HUES48 (cell line): Measurements from ENCODE around the gene CENPT.

ENCODE experiments used
- H3K27ac ChIP-seq: one replicate; pipeline ENCODE4 v1.7.0; 2013; ENCODE audit warnings: low read depth, low read length, inconsistent platforms
- H3K27me3 ChIP-seq: 2 replicates; pipeline ENCODE4 v1.6.1; 2013; ENCODE audit warnings: mild to moderate bottlenecking, low read length; ENCODE audit not compliant: control insufficient read depth, insufficient read depth
- H3K36me3 ChIP-seq: 2 replicates; pipeline ENCODE4 v1.6.1; 2013; ENCODE audit warnings: low read length; ENCODE audit not compliant: control insufficient read depth, insufficient read depth
- H3K4me1 ChIP-seq: 2 replicates; pipeline ENCODE4 v1.6.1; 2013; ENCODE audit warnings: mild to moderate bottlenecking, low read length; ENCODE audit not compliant: control insufficient read depth, insufficient read depth
- H3K4me3 ChIP-seq: 2 replicates; pipeline ENCODE4 v1.5.1; 2013; ENCODE audit warnings: mild to moderate bottlenecking, low read depth, low read length
- H3K9ac ChIP-seq: 2 replicates; pipeline ENCODE4 v1.6.1; 2013; ENCODE audit warnings: mild to moderate bottlenecking, low read depth, low read length, moderate library complexity
- H3K9me3 ChIP-seq: 2 replicates; pipeline ENCODE4 v1.6.1; 2013; ENCODE audit warnings: low read length; ENCODE audit not compliant: control insufficient read depth, insufficient read depth

CENPT gene

GRCh38 chr16:67861877-67862276, 14.4 kb upstream of the CENPT start:
- H3K4me3 ChIP-seq: no peak overlapping the region
- H3K36me3 ChIP-seq: peaks cover 44% of the 10 kb centered on the region
- H3K4me1 ChIP-seq: peaks cover 17% of the 10 kb centered on the region
- H3K9ac ChIP-seq: no peak overlapping the region
- H3K9me3 ChIP-seq: no peaks in the 10 kb centered on the region
- H3K27me3 ChIP-seq: no peaks in the 10 kb centered on the region
- H3K27ac ChIP-seq: no peak overlapping the region

GRCh38 chr16:67860589-67861398, 13.3 kb upstream of the CENPT start:
- Histone ChIP-seq H3K9me3 (no peaks in the 10 kb centered on the region), H3K4me3 (no peak overlapping the region), H3K9ac (no peak overlapping the region), H3K36me3 (peaks cover 34% of the 10 kb centered on the region), H3K4me1 (peaks cover 20% of the 10 kb centered on the region), H3K27ac (no peak overlapping the region), H3K27me3 (no peaks in the 10 kb centered on the region)

- Histone ChIP-seq H3K4me3 (no peak overlapping the region), H3K4me1 (peaks cover 30% of the 10 kb centered on the region), H3K9ac (no peak overlapping the region), H3K27me3 (no peaks in the 10 kb centered on the region), H3K9me3 (no peaks in the 10 kb centered on the region), H3K27ac (peak overlapping the region; percentile 77), H3K36me3 (peaks cover 36% of the 10 kb centered on the region)
Observed at GRCh38 chr16:67858500-67858899, 11.0 kb upstream of the CENPT start.

- peak overlapping the region; percentile 34 for H3K4me3 ChIP-seq
Observed at GRCh38 chr16:67857547-67858233, 10.2 kb upstream of the CENPT start.

GRCh38 chr16:67856927-67857546, 9.5 kb upstream of the CENPT start:
- Histone ChIP-seq H3K27me3 (no peaks in the 10 kb centered on the region), H3K36me3 (peaks cover 31% of the 10 kb centered on the region), H3K27ac (peak overlapping the region; percentile 87), H3K9ac (no peak overlapping the region), H3K9me3 (no peaks in the 10 kb centered on the region), H3K4me1 (peaks cover 30% of the 10 kb centered on the region), H3K4me3 (no peak overlapping the region)

More at GRCh38 chr16:67857547-67858233, 10.2 kb upstream of the CENPT start:
- Histone ChIP-seq H3K9me3 (no peaks in the 10 kb centered on the region), H3K27ac (peak overlapping the region; percentile 87), H3K36me3 (peaks cover 33% of the 10 kb centered on the region), H3K27me3 (no peaks in the 10 kb centered on the region), H3K9ac (peak overlapping the region; percentile 11; the same call in 1 of the 2 replicates), H3K4me1 (peaks cover 30% of the 10 kb centered on the region)

- no peaks in the 10 kb centered on the region for H3K9me3 ChIP-seq
- no peak overlapping the region for H3K27ac ChIP-seq
- H3K4me3 ChIP-seq: no peak overlapping the region
- peaks cover 30% of the 10 kb centered on the region for H3K4me1 ChIP-seq
- H3K36me3 ChIP-seq: peaks cover 18% of the 10 kb centered on the region
- H3K9ac ChIP-seq: no peak overlapping the region
- no peaks in the 10 kb centered on the region for H3K27me3 ChIP-seq
Observed at GRCh38 chr16:67855789-67856188, 8.3 kb upstream of the CENPT start.

- H3K4me1 ChIP-seq: peaks cover 30% of the 10 kb centered on the region
- H3K27me3 ChIP-seq: no peaks in the 10 kb centered on the region
- no peak overlapping the region for H3K27ac ChIP-seq
- H3K9me3 ChIP-seq: no peaks in the 10 kb centered on the region
- no peak overlapping the region for H3K4me3 ChIP-seq
- peaks cover 15% of the 10 kb centered on the region; the same call in 1 of the 2 replicates for H3K36me3 ChIP-seq
- no peak overlapping the region for H3K9ac ChIP-seq
Observed at GRCh38 chr16:67853670-67854069, 6.2 kb upstream of the CENPT start.

GRCh38 chr16:67848118-67848517, 625 bp upstream of the CENPT start:
- Histone ChIP-seq H3K9ac (peak overlapping the region; percentile 90; the same call in 1 of the 2 replicates), H3K36me3 (peaks cover 12% of the 10 kb centered on the region; the same call in 1 of the 2 replicates), H3K4me1 (peaks cover 28% of the 10 kb centered on the region), H3K9me3 (no peaks in the 10 kb centered on the region), H3K4me3 (peak overlapping the region; percentile 95), H3K27ac (peak overlapping the region; percentile 97), H3K27me3 (no peaks in the 10 kb centered on the region)

GRCh38 chr16:67846320-67847063, 1.0 kb downstream of the CENPT start, which contains the start of gene NUTF2:
TSS of gene NUTF2 (plus strand) at chr16:67846933. CDS start at chr16:67865131, 18,198 bp downstream.
- Histone ChIP-seq H3K4me1 (peaks cover 30% of the 10 kb centered on the region), H3K36me3 (peaks cover 12% of the 10 kb centered on the region; the same call in 1 of the 2 replicates), H3K9ac (peak within 1 kb of the TSS; percentile 90), H3K27ac (peak within 1 kb of the TSS; percentile 97), H3K4me3 (peak within 1 kb of the TSS; percentile 95), H3K9me3 (no peaks in the 10 kb centered on the region), H3K27me3 (no peaks in the 10 kb centered on the region)

GRCh38 chr16:67846063-67846319, 1.5 kb downstream of the CENPT start:
- H3K36me3 ChIP-seq: peaks cover 12% of the 10 kb centered on the region; the same call in 1 of the 2 replicates
- peak overlapping the region; percentile 95 for H3K4me3 ChIP-seq
- H3K4me1 ChIP-seq: peaks cover 34% of the 10 kb centered on the region
- no peaks in the 10 kb centered on the region for H3K9me3 ChIP-seq
- peak overlapping the region; percentile 50 for H3K9ac ChIP-seq
- peak overlapping the region; percentile 97 for H3K27ac ChIP-seq
- H3K27me3 ChIP-seq: no peaks in the 10 kb centered on the region
